22Rv1 (cell line): ENCODE data around the gene VPS41.

Experiments used
- ZFX ChIP-seq: fragments of 450-650 bp; IDR thresholded peaks from 2 replicates; pipeline ENCODE4 v1.6.1; 2017; ENCODE audit warnings: antibody characterized with exemption, borderline replicate concordance
- TF ChIP-seq, protein P1 (sequence below): fragments of 450-650 bp; IDR thresholded peaks from 2 replicates; pipeline ENCODE4 v1.5.1; 2017; ENCODE audit warnings: mild to moderate bottlenecking

DNA sequence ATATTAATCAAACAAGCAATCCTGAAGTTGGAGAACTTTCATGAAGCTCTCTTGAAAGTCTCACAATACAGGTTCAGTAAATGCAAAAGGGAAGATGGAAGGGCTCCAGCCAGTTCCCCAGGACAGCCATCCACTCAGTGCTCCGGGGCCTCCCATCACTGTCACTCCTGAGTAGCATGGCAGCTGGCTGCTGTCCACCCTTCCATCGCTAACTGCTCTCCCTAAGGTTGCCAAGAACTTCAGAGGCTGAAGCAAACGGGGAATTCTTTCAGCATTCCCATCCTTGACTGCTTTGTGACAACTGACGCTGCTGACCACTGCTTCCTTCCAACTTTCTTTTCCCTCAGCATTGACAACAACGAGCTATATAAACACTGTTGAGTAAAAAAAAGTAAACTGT is 69.1 kb downstream of the VPS41 start:
- TF ChIP-seq, protein P1, sequence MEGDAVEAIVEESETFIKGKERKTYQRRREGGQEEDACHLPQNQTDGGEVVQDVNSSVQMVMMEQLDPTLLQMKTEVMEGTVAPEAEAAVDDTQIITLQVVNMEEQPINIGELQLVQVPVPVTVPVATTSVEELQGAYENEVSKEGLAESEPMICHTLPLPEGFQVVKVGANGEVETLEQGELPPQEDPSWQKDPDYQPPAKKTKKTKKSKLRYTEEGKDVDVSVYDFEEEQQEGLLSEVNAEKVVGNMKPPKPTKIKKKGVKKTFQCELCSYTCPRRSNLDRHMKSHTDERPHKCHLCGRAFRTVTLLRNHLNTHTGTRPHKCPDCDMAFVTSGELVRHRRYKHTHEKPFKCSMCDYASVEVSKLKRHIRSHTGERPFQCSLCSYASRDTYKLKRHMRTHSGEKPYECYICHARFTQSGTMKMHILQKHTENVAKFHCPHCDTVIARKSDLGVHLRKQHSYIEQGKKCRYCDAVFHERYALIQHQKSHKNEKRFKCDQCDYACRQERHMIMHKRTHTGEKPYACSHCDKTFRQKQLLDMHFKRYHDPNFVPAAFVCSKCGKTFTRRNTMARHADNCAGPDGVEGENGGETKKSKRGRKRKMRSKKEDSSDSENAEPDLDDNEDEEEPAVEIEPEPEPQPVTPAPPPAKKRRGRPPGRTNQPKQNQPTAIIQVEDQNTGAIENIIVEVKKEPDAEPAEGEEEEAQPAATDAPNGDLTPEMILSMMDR = no peak
- TF ChIP-seq ZFX = no peak
